Eye (tissue), 1 donor: Measurements from ENCODE around the gene NR1D1.
A peak's percentile ranks its signal among the peaks of the same experiment; 100 is the strongest.

Experiments
- DNase-seq: peaks from one replicate; pipeline ENCODE4 v3.0.0-alpha.2; 2015

Gene NR1D1

DNA sequence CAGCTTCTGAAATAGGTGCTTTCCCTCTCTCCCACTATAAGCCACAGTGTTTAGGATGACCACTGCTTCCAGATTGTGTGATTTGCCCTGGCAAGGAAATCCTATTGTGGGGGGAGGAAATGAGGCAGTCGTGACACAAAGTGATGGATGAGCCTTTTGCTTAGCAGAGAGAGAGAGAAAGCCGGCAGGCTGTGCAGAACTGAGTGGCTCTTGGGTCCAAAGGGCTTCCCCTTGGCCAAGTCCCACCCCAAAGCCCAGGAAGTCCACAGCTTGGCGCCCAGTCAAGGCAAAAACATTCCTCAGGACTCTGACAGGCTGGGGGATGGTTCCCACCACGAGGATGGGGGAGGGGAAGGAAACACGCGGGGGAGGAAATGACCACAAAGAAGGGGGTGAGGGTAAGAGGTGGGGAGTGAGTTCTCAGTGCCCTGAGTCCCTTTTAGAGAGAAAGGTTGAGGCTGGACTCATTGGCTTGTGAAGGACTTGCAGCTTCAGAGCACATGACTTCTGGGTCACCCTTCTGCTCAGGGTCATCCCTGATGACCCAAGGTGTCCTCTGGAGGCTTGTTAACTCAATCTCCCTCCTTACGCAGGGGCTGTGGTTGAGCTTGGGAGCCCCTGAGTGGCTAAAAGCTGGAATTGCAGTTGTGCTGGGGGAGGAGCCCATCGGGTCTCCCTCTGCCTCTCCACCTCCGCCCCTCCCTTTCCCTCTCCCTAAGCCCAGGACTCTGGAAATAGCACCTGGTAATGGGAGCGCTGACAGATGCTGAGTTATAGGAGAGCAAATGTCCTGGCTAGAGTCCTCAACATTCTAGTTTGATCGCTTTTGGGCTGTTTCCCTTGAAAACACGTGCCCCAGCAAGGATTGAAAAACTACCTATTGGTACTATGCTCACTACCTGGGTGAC lies 11.1 kb upstream of the NR1D1 start:
- DNase-seq: peak; percentile 96

DNA sequence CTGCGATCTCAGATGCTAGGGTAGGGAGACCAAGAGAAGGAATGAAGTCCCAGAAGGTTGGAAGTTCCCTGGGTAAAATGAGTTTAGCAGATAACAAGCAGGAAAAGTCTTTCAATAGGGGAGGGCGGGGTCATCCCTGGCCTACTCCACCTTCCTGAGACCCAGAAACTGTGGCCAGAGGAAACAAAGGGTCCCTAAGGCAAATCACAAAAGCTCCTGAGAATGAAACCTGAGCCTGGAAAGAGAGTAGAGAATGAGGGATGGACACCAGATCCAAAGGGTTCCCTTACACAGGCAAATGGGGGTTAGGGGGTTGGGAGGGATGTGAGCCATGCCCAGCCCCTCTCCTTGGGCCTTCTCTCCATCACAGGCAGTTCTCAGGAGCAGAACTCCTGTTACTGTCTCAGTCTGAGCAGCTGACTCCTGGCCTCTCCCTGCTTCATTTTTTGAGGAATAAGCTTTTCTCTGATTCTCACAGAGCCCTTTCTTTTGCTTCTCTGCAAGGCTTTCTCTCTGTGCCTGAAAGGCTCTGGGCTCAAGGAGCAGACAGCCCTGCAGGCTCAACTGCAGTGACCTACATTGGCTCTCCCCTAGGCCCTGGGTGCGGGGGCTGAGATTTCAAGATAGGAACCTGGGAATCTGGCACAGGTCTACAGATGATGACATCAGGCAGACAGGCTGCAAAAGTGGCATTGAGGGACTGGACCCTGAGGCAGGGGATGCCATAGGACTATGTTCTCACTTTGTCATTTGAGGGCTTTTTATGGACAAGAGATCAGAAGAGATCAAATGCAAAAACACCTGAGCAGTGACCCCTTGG lies 9.8 kb upstream of the NR1D1 start:
- DNase-seq: peak; percentile 39

DNA sequence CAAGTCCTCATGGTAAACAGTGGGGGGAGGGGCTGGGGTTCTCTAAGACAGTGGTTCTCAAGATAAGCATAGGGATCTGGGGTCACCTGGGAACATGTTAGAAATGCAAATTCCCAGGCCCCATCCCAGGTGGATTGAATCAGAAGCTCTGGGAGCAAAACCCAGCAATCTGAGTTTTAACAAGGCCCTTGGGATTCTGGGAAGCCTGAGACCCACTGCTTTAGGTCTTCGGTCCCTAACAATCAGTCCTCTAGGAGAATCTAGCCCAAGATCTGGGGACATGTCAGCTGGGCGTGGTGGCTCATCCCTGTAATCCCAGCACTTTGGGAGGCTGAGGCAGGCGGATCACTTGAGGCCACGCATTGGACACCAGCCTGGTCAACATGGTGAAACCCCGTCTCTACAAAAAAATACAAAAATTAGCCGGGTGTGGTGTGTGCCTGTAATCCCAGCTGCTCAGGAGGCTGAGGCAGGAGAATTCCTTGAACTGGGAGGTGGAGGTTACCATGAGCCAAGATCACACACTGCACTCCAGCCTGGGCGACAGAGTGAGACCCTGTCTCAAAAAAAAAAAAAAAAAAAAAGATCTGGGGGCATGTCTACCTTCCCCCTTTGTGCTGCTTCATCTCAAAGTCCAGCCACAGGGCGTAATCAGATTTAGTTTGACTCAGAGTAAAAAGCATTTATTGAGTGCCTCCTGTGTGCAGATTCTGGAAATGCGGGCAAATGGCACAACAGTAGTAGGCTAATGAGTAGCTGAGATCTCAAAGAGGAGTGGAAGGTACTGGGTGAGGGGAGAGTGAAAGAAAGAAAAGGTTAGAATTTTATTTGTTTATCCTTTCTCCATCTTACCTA lies 8.8 kb upstream of the NR1D1 start:
- DNase-seq: no peak

DNA sequence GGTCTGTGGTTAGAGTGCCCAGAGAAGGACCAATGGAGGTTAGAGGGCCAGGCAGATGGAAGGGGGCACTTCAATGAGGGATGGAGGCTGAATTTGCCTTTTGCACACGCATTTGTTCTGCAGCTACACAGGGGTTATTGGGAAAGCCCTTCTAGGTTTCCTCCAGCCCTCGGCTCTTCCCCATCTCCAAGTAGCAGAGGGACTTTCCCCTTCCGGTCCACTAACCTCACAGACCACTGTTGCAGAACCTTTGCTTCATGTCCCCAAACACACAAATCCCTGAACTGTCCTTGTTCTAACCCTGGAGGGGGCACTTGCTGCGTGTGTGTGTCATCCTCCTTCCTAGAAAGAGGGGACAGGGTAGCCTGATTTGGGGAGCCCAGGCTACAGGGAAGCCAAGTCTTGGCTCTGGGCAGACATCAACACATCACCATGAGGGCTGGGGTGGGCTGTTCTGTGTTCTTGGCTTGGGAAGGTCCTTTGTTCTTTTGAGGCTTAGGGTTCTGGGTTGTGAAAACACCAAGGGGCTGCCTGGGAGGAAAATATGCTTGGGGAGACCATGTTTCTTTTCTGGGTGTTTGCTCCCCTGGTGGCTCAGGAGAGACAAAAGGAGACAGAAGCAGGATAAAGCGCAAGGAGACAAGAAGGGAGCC lies 7.3 kb upstream of the NR1D1 start:
- DNase-seq: peak; percentile 81

DNA sequence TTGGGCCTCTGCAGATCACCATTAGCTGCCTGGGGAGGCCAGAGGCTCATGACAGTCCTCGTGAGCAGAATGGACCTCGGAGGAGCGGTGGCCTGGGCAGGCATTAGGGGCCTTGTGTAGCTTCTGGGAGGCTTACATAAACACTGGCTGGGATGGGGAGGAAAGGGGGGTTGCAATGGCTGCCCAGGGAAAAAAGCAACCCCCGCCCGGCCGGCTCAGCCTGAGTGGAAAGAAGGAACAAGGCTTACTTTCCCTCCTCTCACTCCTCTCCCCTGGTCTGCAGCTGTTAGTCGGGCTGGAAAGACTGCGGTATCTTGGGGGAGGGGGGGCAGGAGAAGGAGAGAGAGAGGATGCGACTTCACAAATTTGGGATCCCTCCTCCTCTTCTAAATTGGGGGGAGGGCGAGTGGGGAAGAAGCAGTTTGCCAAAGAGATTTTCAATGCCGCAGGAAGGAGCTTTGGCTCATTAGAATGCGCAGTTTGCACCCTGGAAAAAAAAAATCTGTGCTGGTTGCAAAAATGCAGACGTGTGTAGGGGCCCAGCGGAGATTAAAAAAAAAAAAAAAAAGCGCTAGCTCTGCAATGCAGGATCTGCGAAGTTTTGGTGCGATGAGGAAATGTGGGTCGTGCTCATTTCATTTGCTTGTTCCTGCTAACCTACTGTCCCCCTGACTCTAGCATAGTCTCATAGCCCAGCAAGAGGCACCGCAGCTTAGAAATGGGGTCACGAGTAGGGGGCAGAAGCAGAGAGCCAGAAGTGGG lies 6.6 kb upstream of the NR1D1 start:
- peak; percentile 82 for DNase-seq

DNA sequence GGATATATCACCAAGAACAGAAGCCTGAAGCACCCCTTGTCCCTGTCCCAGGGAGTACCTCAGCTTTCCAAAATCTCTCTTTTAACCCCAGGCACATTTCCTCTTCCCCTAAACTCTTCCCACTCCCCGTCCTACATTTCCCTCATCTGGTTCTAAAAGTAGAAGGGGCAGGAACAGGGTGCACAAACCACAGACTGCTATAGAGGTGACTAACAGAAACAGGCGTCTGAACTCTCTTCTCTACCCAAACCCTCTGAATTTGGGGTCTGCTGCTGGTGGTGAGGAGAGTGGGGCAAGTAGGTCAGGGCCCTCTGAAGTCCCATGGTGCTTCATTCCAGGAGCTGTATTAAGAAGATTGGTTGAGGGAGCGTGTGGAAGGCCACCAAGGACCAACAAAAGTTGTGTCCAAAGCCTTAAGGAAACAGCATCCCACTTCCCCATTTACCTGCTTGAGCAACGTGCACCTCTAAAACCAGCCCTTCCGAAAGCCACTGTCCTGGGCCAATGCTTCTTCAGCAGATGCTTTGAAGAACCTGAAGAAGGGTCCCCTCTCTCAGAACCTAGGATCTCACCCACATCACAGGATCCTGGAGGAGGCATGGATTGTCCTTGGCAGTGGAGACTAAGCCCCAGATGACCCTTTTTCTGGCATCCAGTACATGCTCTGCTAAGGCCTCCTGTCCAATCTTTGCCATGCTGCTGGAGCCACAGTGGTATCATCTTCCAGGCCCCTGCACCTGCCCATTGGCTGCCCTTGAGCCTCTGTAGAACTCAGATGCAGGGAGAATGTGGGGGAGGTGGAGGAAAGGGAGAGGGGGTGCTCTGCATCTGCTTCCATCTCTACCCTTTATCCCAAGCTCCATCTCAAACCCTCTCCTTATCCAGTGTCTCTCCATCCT lies 5.7 kb upstream of the NR1D1 start:
- DNase-seq: no peak

DNA sequence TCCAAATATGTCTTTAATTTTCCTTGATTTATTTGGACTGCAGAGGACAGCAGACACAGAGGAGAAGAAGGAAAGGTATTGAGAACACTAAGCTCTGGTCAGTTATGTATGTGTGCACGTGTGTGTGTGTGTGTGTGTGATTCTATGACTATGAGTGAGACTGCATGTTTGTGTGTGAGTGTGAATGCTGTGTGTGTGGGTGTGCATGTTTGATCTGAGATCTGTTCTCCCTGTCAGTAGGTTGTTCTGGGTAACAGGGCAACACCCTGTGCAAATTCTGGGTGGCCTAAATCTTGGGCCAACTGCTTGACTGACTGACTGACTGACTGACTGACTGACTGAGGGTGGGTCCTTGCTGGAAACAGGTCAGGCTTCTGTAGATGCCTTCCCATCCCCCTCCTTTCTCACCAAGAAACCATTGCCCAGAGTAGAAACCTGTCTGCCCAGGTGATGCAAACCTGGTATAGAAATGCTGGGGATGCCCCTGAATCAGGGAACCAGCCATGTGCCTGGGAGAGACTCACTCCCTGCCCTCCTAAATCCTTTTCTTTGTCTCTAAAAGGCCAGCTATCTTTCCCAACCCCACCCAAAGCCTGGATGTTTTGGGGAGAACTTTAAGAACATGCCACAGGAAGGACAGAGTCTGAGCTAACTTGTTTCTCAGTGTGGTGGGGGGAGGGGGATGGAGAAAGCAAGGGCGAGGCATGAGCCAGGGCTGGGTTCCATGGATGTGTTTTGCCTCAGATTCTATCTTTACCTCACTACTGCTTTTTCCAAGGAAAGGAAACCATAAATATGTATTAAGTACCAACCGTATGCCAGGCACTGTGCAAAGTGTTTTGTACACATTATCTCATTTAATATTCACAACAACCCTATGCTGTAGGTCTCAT lies 4.5 kb upstream of the NR1D1 start:
- DNase-seq: no peak

DNA sequence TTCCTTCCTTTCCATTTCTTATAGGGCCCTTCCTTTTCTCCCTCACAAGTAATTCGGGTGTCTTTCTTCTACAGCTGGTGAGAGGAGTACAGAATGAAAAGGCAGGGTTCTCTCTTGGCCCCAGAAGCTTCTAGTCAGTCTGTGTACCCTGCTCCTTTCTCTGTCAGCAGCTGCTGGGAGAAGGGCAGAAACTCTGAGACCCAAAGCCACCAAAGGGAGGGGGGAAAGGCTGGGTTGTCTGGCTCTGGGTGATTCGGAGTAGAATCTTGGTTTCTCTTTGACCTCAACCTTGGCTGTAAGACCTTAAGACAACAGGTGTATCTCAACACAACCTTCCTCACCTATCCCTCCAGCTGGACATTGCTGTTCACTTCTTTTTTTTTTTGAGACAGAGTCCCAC lies 3.3 kb upstream of the NR1D1 start:
- DNase-seq: no peak

DNA sequence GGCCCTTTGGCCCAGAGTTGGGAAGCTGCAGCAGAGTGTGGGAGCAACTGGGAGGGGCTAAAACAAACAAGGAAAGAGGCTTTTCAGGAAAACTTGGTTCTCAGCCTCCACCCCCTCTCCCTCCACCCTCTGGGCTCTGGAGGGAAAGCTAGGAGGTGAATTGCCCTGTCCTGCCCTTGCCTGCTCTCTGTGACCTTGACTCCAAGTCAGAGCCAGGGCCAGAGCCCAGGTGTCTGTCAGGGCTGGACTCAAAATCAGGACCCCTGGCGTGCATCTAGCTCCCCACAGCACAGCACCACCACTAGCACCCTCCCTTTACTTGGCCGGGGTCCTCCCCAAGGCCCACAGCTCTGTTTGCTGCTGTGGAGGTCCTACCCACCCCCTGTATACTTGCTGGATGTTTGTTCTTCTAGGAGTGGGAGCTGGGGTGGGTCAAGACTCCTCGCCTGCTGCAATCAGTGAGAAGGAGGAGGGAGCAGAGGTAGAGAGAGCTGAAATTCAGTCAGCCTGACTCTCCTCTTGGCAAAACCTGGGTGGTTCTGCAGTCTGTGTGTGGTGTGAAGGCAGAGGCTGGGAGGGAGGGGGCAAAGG lies 2.8 kb upstream of the NR1D1 start:
- no peak for DNase-seq

DNA sequence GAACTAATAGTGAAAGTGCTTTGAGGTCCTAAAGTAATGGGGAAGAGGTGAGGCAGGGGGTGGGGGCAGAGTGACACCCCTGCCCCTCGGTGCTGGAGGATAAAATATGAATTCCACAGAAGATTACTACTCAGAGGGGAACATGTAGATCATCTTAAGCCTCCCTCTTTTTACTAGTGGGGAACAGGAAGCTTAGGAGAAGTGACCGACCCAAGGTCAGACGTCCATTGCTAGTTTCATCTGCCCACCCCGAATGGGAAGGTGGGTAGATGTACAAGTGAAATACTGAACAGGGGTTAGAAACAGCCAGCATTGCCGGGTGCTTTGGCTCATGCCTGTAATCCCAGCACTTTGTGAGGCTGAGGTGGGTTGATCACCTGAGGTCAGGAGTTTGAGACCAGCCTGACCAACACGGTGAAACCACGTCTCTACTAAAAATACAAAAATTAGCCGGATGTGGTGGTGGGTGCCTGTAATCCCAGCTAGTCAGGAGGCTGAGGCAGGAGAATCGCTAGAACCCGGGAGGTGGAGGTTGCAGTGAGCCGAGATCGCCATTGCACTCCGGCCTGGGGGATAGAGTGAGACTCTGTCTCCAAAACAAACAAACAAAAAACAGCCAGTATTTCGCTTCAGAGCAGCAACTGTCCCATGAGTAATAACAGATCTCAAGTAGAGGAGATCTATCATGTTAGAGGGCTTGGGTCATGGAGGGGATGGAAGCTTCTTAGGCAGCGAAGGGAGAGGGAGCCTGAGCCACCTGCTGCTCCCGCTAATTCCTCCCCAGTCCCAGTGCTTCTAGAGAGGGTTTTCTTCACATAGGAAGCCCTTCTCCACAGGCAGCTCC lies 1.2 kb upstream of the NR1D1 start:
- no peak for DNase-seq

DNA sequence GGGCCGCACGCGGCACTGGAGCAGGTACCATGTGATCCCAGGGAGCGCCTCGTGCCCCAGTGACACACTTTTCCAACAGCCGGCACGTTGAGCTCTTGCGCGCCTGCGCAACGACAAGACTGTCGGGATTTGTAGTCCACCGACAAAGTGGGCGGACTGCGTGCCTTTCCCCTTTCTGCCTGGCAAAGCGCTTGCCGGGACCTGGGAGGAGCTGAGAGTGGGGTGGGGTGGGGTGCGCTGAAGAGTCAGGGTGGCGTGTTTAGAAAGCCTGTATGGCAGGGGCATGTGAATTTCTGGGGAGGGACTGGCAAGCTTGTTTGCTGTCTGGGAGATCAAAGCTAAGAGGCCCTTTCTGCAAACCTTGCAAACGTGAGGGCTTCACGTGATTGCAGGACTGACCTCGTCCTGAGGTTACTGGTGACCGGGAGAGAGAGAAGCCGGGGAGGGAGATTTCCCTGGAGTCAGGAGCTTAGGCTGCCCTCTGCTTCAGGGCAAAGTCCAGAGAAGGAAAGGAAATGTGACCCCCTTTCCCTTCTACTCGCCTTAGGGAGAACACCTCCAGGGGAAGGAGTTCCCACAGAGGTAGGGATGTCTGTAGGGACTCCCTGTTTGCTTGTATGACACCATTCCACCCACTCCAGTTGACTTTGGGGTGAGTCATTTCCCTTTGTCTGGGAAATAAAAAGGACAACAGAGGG lies 429 bp upstream of the NR1D1 start:
- peak; percentile 98 for DNase-seq

DNA sequence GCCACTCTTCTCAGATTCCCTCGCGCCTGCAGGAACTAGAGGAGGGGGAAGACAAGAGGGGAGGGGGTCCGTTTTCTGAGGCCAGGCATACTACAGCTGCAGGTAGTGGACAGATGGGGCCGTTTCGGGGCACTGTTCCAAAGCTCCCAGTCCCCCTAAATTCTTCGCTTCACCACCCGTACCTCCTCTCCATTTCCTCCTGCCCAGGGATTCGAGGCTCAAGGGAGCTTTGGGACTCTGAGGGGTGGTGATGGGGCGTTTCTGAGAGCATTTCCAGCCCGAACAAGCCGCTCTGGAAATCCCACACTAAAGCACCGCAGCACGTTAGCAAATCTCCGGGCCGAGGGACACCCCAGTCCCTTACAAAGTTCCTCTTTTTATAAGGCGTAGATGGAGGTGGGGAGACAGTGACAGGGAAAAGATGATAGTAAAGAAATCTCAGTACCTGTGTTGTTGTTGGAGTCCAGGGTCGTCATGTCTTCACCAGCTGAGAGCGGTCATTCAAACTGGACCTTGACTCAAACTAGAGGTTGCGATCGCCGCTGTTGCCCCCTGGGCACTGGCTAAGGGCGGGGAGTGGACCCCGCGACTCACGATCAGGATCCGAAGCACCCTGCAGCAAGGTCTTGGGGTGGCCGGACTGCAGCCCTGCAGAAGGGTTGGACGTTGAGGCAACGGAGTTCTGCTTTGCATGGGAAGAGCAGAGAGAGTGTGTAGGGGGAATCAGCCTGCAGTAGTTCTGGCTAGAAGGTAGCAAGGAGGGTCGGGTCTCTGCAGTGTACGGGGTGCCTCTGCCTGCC lies 570 bp downstream of the NR1D1 start:
- DNase-seq: no peak

DNA sequence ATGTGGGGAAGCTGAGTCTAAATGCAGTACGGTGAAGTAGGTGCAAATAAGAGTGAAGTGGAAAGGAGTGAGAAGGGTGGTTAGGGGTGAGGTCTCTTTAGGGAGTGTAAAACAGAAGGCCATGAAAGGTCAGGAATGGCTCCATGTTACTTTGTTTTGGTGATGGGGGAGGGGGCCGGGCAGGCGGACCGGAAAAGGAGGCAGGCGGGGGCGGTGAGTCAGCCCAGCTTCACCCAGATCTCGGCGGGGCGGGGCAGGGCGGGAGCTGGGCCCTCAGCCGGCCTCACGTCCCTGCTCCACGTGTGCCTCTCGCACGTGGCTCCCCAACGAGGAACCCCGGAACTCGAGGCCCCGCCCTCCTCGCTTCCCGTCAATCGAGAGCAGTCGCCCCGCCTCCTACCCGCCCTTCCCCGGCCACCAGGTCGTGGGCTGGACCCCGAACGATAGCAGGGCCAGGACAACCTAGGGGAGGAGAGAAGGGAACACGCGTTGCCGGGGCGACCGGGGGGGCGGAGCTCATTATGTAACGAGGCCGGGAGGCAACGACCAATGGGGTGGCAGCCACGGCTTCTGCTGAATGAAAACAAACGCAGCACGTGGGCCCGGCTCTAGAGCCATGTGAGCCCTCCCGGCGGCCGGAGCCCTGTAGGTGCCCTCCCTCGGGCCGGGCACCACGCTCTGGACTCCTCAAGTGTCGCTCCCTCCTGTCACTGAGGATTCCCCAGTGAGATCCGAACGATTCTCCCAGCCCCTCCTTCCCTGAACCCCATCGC lies 1.4 kb downstream of the NR1D1 start:
- DNase-seq: peak; percentile 98

DNA sequence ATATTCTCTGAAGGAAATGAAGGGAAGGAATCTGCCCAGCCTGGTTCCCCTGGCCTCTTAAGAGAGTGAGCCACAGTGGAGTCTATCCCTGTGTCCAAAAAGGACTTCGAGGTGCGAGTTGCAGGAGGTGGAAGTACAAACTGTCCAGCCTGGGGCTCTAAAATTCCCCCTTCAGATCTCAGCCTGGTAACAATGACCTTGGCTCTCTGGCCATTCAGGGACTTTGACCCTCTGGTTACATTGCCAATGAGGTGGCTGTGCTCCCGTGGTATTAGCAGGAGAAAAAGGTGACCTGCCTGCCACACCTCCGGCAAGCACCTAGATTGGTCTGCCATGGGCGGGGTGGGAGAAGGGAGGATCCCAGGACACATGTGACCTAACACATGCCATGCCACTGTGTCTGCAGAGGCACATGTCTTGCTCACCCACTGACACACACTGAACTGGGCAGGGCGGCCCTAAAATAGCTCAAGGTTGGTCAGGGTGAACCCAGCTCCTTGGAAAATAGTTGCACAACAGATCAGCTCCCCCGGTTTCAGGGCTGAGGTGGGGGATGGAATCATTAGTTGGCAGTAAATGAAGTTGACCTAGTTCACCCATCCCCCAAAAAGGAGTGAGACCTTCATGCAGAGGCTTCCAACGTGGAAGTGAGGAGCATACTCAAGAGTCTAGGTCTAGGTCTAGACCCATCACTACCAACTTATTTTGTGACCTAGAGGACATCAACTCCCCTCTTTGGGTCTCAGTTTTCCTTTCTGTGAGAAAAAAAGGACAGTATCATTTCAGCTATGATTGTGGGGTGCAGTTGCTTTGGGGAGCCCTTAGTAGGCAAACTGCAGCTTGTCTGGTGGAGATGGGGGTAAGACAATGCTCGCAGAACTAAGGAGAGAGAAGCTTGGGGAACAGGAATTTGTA lies 2.2 kb downstream of the NR1D1 start:
- no peak for DNase-seq

DNA sequence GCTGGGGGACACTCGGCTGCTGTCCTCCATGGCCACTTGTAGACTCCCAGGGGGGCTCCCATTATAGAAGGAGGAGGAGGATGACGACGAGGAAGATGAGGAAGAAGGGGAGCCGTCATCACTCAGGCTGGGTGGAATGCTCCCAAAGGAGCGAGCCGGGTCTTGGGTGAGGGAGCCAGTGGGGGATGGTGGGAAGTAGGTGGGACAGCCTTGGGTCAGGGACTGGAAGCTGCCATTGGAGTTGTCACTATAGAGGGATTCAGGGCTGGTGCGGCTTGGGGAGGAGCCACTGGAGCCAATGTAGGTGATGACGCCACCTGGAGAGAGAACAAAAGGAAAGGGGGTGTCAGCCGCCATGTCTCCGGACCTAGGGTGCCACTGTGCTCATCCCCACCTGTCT lies 3.3 kb downstream of the NR1D1 start:
- no peak for DNase-seq
